Measurements from ENCODE around the gene RHBDF2.
A peak's percentile ranks its signal among the peaks of the same experiment; 100 is the strongest.
"Not testable (repeated sequence)": the region's sequence is repeated elsewhere in the genome, so short reads cannot be mapped to it uniquely, and the experiment has no call there.

Gene RHBDF2

DNA sequence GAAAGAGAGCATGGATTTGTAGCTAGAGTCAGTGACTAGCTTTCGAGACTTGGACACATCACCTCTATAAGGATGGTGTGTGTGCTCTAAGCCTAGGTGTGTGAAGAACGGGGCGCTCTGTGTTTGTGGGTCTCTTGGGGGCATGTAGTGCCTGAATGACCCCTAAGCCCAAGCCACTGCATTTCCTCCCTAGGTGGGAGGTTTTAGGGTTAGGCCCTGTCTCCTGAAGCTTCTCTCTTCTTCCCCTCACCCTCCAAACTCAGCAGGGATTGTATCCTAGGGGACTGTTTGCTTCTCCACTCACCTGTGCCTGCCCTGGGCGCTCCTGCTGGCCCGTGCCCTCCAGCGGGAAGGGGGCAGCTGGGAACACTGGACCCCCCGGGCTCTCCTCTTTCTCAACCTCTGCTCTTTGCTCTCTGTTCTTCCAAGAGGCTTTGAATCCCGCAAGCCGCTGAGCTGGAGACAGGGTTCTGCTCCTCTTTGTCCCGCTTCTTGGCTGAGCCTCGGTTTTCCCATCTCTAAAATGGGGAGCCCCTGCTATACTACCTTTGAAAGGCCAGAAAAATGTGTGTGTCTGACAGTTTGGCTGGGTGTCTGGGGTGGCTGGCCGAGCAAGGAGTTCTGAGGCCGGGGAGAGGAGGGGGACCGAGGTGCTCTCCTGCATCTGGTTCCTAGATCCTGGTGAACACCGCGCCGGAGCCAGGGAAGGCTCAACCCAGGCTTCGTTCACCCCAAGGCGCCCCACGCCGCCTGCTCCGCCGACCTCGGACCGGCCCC, 35.5 kb upstream of the RHBDF2 start:
- Histone ChIP-seq H3K4me3 (ENCODE audit: low read depth, low read length) (peak overlapping the region; percentile 55), H3K9ac (ENCODE audit: low read depth, low read length) (no peak overlapping the region), H3K9me3 (ENCODE audit: control insufficient read depth, insufficient read depth, low read length) (no peaks in the 10 kb centered on the region), H3K4me1 (ENCODE audit: control insufficient read depth, insufficient read depth, low read length) (peaks cover 9% of the 10 kb centered on the region), H3K27me3 (ENCODE audit: control insufficient read depth, insufficient read depth, low read length) (peaks cover 31% of the 10 kb centered on the region), H3K36me3 (ENCODE audit: control insufficient read depth, insufficient read depth, low read length) (no peaks in the 10 kb centered on the region)

DNA sequence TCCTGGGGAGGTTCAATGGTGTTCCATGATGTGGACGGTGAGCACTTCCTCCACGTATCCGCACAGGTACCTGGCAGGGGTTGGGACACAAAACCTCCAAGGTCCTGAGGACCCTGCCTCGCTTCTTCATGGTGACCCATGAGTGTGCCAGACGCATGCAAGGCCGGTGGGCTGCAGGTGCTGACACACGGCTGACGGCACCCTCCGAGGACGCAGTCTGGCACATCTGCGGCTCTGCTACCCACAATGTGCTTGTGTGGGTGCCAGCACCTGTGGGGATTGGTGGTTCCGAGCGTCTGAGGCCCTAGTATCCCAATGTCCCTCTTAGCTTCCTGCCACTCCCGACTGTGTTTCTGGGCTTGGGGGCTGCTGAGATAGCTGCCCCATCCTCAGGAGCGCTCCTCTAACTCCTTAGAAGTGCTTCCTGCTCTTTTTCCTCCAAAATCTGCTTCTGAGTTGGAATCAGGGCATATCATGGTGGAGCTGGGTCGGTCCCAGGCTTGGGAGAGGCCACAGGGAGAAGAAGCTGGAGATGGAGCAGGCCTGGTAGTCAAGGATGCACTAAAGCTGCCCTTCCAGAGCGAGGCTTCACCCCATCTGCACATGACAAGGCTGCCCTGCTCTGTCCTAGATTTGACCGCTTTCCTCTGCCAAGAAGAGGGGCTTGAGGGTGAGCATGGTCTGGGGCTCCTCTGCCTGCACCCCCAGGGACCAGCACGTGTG, 34.7 kb upstream of the RHBDF2 start:
- Histone ChIP-seq H3K27me3 (ENCODE audit: control insufficient read depth, insufficient read depth, low read length) (peaks cover 31% of the 10 kb centered on the region), H3K4me3 (ENCODE audit: low read depth, low read length) (no peak overlapping the region), H3K36me3 (ENCODE audit: control insufficient read depth, insufficient read depth, low read length) (no peaks in the 10 kb centered on the region), H3K4me1 (ENCODE audit: control insufficient read depth, insufficient read depth, low read length) (peaks cover 4% of the 10 kb centered on the region), H3K9ac (ENCODE audit: low read depth, low read length) (no peak overlapping the region), H3K9me3 (ENCODE audit: control insufficient read depth, insufficient read depth, low read length) (no peaks in the 10 kb centered on the region)

DNA sequence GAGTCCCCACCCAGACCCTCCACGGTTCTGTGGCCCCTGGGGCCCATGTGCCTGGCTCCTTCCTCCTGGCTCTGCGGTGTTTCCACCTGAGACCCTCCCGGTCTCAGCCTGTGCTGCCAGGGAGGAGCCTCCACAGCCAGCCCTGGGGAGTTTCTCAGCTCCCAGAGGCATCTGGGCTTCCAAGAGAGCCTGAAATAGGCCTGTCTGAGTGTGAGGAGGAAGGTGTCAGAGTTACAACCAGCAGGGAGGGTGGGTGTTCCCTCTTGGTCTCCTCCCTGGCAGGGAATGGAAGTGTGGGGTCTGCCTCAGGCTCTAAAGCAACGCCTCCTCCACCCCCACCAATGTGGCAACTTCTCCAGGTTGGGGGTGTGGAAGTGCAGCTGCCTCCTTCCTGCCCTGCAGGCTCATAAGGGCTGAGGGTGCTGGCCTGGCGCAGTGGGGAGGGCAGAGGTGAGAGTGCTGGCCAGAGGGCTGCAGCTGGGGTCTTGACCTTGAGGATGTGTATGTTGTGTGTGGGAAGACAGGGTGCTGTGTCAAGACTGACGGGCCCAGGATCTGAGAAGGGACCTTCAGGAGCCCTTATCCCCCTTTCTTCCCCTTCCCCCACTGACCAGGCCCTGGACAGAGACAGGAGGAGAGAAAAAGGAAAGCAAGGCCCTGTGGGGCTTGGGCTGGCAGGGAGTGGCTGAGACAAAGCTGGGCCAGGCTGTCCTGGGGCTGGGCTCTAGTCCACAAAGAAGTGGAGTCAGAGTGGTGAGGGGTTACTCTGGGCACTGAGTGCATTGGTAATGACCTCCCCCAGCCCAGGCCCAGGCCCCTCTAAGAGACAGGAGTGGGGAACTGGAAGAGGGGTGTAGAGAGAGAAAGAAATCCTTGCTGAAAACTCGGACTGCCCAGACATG, 33.9 kb upstream of the RHBDF2 start:
- Histone ChIP-seq H3K9me3 (ENCODE audit: control insufficient read depth, insufficient read depth, low read length) (no peaks in the 10 kb centered on the region), H3K9ac (ENCODE audit: low read depth, low read length) (no peak overlapping the region), H3K27me3 (ENCODE audit: control insufficient read depth, insufficient read depth, low read length) (peaks cover 31% of the 10 kb centered on the region), H3K4me3 (ENCODE audit: low read depth, low read length) (no peak overlapping the region), H3K4me1 (ENCODE audit: control insufficient read depth, insufficient read depth, low read length) (peaks cover 4% of the 10 kb centered on the region), H3K36me3 (ENCODE audit: control insufficient read depth, insufficient read depth, low read length) (no peaks in the 10 kb centered on the region)

DNA sequence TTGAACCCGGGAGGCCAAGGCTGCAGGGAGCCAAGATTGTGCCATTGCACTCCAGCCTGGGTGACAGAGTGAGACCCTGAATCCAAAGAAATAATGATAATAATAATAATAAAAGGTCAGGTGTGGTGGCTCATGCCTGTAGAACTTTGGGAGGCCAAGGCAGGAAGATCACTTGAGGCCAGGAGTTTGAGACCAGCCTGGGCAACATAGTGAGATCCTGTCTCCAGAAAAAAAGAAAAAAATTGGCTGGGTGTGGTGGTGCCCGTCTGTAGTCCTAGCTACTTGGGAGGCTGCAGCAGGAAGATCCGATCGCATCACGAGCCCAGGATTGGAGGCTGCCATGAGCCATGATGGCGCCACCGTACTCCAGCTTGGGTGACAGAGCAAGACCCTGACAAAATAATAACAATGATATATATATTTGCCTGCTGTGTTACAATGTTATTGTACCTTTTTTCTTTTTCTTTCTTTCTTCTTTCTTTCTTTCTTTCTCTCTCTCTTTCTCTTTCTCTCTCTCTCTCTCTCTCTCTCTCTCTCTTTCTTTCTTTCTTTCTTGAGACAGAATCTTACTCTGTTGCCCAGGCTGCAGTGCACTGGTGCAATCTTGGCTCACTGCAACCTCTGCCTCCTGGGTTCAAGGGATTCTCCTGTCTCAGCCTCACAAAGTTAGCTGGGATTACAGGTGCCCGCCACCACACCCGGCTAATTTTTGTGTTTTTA, 32.6 kb upstream of the RHBDF2 start:
- H3K4me1 ChIP-seq (ENCODE audit: control insufficient read depth, insufficient read depth, low read length); H3K36me3 ChIP-seq (ENCODE audit: control insufficient read depth, insufficient read depth, low read length); H3K4me3 ChIP-seq (ENCODE audit: low read depth, low read length); H3K9ac ChIP-seq (ENCODE audit: low read depth, low read length); H3K9me3 ChIP-seq (ENCODE audit: control insufficient read depth, insufficient read depth, low read length): not testable (repeated sequence)
- H3K27me3 ChIP-seq (ENCODE audit: control insufficient read depth, insufficient read depth, low read length): peaks cover 21% of the 10 kb centered on the region

DNA sequence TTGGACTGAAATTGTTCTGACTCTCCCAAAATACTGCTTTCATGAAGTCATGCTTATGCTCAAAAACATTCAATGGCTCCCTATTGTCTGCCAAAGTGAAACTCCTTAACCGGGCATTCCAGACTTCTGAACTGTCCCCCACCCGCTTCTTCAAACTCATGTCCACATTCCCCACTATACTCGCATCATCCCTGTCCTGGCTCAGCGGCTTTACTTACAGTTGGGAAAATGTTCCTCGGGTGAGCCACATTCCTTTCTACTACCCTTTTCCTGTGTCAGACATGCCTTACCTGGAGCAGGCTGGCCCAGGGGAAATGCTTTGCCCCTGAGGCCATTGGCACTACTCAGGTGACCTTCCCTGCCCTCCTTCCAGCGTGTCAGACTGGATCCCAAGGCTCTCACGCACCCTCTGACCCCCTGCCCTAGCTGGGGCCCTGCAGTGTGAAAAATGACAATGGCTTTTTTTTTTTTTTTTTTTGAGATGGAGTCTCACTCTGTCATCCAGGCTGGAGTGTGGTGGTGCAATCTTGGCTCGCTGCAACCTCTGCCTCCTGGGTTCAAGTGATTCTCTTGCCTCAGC, 30.9 kb upstream of the RHBDF2 start:
- Histone ChIP-seq H3K36me3 (ENCODE audit: control insufficient read depth, insufficient read depth, low read length) (no peaks in the 10 kb centered on the region), H3K9ac (ENCODE audit: low read depth, low read length) (no peak overlapping the region), H3K4me3 (ENCODE audit: low read depth, low read length) (no peak overlapping the region), H3K4me1 (ENCODE audit: control insufficient read depth, insufficient read depth, low read length) (no peaks in the 10 kb centered on the region), H3K9me3 (ENCODE audit: control insufficient read depth, insufficient read depth, low read length) (no peaks in the 10 kb centered on the region), H3K27me3 (ENCODE audit: control insufficient read depth, insufficient read depth, low read length) (peaks cover 13% of the 10 kb centered on the region)

DNA sequence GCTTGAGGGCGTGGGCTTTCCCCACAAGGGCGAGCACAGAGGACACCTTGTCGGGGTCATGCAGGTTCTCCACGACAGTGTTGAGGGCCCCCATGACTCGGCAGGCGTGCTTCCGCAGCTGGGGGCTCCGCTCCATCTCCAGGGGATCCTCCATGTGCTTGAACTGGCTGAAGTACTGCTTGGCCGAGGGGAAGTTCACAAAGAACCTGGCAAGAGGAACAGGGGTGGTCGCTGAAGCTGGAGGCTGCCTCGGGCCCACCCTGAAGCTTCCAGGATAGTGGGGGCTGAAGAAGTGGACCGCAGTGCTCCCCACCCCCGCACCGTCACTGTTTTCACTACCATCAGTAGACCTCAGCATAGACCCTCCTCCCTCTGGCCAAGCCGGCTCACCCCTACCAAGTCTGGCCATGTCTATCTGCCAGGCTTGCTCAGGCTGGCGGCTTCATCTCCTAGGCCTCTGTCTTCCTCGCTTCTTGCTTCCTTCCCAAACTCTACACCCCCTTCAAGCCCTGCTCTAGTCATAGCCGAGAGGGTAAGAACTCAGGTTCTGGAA, 30.3 kb upstream of the RHBDF2 start:
- Histone ChIP-seq H3K36me3 (ENCODE audit: control insufficient read depth, insufficient read depth, low read length) (no peaks in the 10 kb centered on the region), H3K27me3 (ENCODE audit: control insufficient read depth, insufficient read depth, low read length) (peaks cover 7% of the 10 kb centered on the region), H3K4me3 (ENCODE audit: low read depth, low read length) (no peak overlapping the region), H3K9ac (ENCODE audit: low read depth, low read length) (no peak overlapping the region), H3K9me3 (ENCODE audit: control insufficient read depth, insufficient read depth, low read length) (no peaks in the 10 kb centered on the region), H3K4me1 (ENCODE audit: control insufficient read depth, insufficient read depth, low read length) (no peaks in the 10 kb centered on the region)

DNA sequence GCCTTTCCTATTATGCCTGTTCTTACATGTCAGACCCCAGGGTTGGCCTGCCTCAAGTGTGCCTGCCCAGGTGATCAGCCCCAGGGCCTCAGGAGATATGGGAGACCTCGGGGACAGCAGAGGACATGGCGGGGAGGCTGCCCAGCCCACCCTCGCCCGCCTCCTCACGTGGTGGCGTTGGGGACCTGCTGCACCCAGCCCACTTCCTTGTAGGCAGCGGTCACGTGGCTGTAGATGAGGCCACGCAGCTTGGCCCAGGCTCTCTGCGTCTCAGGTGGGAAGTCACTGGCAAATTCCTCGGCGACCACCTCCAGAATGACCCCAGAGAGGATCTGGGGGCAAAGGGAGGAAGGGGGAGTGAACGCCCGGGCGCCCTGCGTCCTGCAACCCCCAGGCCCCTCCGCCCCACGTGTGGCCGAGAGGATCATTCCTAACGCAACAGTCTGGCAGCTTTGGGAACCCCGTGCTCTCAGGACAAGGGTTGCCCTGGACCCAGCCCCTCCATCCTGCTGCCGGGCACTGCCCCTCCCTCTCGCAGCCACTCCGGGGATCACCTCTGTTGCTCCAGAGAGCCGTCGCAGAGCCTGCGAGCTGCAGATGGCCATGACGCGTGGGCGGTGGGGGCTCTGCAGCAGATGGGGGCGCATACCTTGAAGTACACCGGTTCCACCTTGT, 29.7 kb upstream of the RHBDF2 start:
- H3K4me3 ChIP-seq (ENCODE audit: low read depth, low read length): no peak overlapping the region
- H3K27me3 ChIP-seq (ENCODE audit: control insufficient read depth, insufficient read depth, low read length): peaks cover under 1% of the 10 kb centered on the region
- H3K9me3 ChIP-seq (ENCODE audit: control insufficient read depth, insufficient read depth, low read length): no peaks in the 10 kb centered on the region
- no peaks in the 10 kb centered on the region for H3K36me3 ChIP-seq (ENCODE audit: control insufficient read depth, insufficient read depth, low read length)
- no peak overlapping the region for H3K9ac ChIP-seq (ENCODE audit: low read depth, low read length)
- H3K4me1 ChIP-seq (ENCODE audit: control insufficient read depth, insufficient read depth, low read length): no peaks in the 10 kb centered on the region

DNA sequence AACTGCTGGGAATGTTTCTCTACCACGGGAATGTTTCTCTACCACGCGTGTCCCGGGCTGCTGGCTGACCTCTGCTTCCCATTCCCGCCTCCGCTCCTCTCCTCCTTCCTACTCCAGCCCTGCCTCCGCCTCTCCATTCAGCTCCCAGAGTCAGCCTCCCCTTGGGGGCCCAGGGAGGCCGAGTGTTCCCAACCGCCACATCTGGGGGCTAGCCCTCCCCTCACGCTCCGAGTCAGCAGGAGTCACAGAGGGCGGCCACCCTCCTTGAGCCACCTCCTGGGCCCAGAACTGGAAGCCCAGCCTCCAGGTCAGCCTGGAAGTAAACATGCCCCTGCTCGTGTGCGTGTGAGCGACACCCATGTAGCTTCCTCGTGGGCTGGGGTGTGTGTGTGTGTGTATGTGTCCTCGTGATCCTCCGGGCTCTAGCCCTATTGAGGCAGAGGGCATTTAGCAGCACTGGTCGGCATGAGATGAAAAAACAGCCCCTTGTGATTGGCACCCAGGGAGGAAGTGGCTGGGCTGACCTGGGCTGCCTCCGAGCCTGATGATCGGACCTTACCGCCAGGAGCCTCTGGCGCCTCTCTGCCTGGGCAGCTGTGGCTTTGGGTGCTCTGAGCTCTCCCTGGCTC, 29.0 kb upstream of the RHBDF2 start:
- H3K9ac ChIP-seq (ENCODE audit: low read depth, low read length): no peak overlapping the region
- H3K9me3 ChIP-seq (ENCODE audit: control insufficient read depth, insufficient read depth, low read length): no peaks in the 10 kb centered on the region
- H3K4me1 ChIP-seq (ENCODE audit: control insufficient read depth, insufficient read depth, low read length): no peaks in the 10 kb centered on the region
- H3K27me3 ChIP-seq (ENCODE audit: control insufficient read depth, insufficient read depth, low read length): no peaks in the 10 kb centered on the region
- H3K36me3 ChIP-seq (ENCODE audit: control insufficient read depth, insufficient read depth, low read length): no peaks in the 10 kb centered on the region
- no peak overlapping the region for H3K4me3 ChIP-seq (ENCODE audit: low read depth, low read length)

DNA sequence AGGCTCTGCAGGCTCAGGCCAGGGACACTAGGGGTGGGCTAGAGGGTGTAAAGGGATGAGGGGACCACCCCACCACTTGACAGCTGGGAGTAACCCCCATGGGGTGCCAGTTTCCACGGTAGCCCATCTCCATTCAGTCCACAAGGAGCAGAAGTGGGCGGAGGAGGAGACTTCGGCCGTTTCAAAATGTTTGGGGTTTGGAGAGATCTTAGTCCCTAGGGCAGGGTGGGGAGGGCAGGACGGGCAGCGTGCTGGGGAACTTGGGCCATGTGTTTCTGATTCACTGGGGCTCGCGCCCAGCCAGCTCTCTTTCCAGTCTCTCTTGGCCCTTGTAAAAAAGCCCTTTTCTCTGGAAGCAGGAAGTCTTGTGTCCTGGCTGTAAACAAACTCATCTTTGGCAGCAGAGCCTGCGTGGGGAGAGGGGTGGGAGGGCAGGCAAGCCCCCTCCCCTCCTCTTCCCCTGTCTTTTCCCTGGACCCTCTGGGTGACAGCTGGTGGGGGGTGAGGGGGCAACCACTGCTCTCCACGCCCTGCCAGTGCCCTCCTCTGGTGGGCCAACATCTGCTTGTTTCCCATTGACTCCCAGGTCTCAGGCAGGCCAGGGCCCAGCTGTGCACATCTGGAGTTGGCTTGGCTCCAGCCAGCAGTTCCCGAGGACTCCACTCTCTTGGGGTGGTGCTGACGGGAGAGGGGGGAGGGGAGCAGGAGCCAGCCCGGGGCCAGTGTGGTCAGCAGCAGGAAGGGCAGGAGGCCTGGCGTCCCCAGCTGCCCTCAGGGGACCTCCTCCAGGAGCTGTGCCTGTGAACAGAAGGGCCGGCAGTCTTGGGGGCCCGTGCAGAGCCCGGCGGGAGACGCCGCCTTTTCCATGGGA, 28.2 kb upstream of the RHBDF2 start:
- Histone ChIP-seq H3K9me3 (ENCODE audit: control insufficient read depth, insufficient read depth, low read length) (no peaks in the 10 kb centered on the region), H3K36me3 (ENCODE audit: control insufficient read depth, insufficient read depth, low read length) (no peaks in the 10 kb centered on the region), H3K4me1 (ENCODE audit: control insufficient read depth, insufficient read depth, low read length) (no peaks in the 10 kb centered on the region), H3K4me3 (ENCODE audit: low read depth, low read length) (no peak overlapping the region), H3K9ac (ENCODE audit: low read depth, low read length) (no peak overlapping the region), H3K27me3 (ENCODE audit: control insufficient read depth, insufficient read depth, low read length) (no peaks in the 10 kb centered on the region)
